Calu3 (cell line): Measurements from ENCODE around the gene MRPL49. TPM values are rescaled to one million over a fixed set of nuclear protein-coding genes. Genes with fewer than 3 reads are reported as not detected.

ENCODE experiments used
- BruUV-seq: library from RNA; stranded (reverse); fragments of 400-500 nt; replicated peaks from 2 replicates; lab custom pipeline; 2021; lab: Mats Ljungman, UMichigan
- CTCF ChIA-PET: fragments of 300-600 bp; sonication (Branson Sonifier 250); formaldehyde crosslinking; loops from one replicate; lab custom pipeline; 2022; ENCODE audit warnings: antibody characterized with exemption; lab: Charles Lee
- DNase-seq: peaks from one replicate; pipeline ENCODE4 v3.0.0; 2022
- H3K27ac Mint-ChIP-seq: one replicate; pipeline ENCODE4 v1.8.0; 2022; ENCODE audit warnings: mixed read lengths; ENCODE audit not compliant: unreplicated experiment
- H3K27me3 Mint-ChIP-seq: one replicate; pipeline ENCODE4 v1.8.0; 2022; ENCODE audit warnings: mixed read lengths; ENCODE audit not compliant: unreplicated experiment
- H3K36me3 Mint-ChIP-seq: one replicate; pipeline ENCODE4 v1.8.0; 2022; ENCODE audit warnings: mild to moderate bottlenecking, moderate library complexity, mixed read lengths; ENCODE audit not compliant: insufficient read depth, unreplicated experiment
- H3K4me1 Mint-ChIP-seq: one replicate; pipeline ENCODE4 v1.8.0; 2022; ENCODE audit warnings: mild to moderate bottlenecking, low read depth, mixed read lengths; ENCODE audit not compliant: unreplicated experiment
- H3K4me3 Mint-ChIP-seq: one replicate; pipeline ENCODE4 v1.8.0; 2022; ENCODE audit warnings: mild to moderate bottlenecking, low read depth, moderate library complexity, mixed read lengths; ENCODE audit not compliant: unreplicated experiment
- H3K9me3 Mint-ChIP-seq: one replicate; pipeline ENCODE4 v1.8.0; 2022; ENCODE audit warnings: low read depth, mixed read lengths; ENCODE audit not compliant: unreplicated experiment
- intact Hi-C: fragments of 100-400 bp; cut with micrococcal nuclease; formaldehyde crosslinking; loops from one replicate; pipeline ENCODE4 v1.10.0; 2022; ENCODE audit not compliant: unreplicated experiment
- total RNA-seq: library from RNA; stranded (reverse); gene quantifications from 2 replicates; pipeline ENCODE4 v1.2.3, GENCODE V29; 2022
- TF ChIP-seq, protein P1 (sequence below): fragments of 200-600 bp; IDR thresholded peaks from one replicate; pipeline ENCODE4 v1.8.0; 2022; ENCODE audit warnings: antibody characterized with exemption; ENCODE audit not compliant: unreplicated experiment

Gene MRPL49
- total RNA-seq, 1 experiment from 2014 or later: 84.1 TPM

GRCh38 chr11:65132238-65132987, 10.3 kb downstream of the MRPL49 start:
- intact Hi-C loops: no loop called here
- peaks cover 28% of the 10 kb centered on the region for H3K4me1 Mint-ChIP-seq
- H3K4me3 Mint-ChIP-seq: peak overlapping the region; percentile 99
- no TSS peak for BruUV-seq
- H3K36me3 Mint-ChIP-seq: peaks cover 80% of the 10 kb centered on the region
- DNase-seq: no peak
- TF ChIP-seq, protein P1, sequence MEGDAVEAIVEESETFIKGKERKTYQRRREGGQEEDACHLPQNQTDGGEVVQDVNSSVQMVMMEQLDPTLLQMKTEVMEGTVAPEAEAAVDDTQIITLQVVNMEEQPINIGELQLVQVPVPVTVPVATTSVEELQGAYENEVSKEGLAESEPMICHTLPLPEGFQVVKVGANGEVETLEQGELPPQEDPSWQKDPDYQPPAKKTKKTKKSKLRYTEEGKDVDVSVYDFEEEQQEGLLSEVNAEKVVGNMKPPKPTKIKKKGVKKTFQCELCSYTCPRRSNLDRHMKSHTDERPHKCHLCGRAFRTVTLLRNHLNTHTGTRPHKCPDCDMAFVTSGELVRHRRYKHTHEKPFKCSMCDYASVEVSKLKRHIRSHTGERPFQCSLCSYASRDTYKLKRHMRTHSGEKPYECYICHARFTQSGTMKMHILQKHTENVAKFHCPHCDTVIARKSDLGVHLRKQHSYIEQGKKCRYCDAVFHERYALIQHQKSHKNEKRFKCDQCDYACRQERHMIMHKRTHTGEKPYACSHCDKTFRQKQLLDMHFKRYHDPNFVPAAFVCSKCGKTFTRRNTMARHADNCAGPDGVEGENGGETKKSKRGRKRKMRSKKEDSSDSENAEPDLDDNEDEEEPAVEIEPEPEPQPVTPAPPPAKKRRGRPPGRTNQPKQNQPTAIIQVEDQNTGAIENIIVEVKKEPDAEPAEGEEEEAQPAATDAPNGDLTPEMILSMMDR: no peak
- no peaks in the 10 kb centered on the region for H3K9me3 Mint-ChIP-seq
- CTCF ChIA-PET: interaction anchor here (3.4 kb wide), 1 partner anchor 49 kb away, joined by 27 read pairs; the partner anchor contains the start of gene CAPN1
- no peak overlapping the region for H3K27ac Mint-ChIP-seq
- no peaks in the 10 kb centered on the region for H3K27me3 Mint-ChIP-seq

DNA sequence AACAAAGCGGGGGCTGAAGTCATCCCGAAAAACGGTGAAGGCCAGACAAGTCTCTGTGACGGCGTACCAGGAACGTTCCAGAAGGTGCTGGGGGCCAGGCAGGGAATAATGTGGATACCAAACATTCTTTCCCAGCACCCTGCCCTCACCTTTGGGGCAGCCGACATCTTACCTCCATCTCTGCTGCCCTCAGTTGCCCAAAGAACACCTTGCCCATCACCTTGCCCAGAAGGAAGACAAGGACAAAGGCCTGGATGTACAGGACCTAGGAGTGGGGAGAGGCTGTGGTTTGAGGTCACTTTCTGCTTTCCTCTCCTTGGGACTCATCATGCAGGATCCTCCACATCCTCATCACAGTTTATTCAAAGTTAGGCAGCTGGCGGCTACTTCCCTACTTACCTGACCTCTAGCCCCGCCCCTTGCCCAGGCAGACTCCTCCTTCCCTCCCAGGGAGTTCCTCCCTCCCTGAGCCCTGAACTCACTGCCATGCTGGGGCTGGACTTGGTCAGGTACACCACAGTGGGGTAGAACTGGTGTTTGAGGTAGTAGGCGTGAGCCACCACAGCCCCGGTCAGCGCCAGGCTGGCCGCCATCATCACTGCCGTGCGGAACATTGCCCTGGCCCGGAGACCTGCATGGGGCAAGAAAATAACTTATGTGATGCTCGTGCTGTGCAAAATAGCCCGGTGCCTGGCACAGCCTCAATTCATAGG, 11.0 kb downstream of the MRPL49 start:
- no TSS peak for BruUV-seq
- intact Hi-C loops: no loop called here

DNA sequence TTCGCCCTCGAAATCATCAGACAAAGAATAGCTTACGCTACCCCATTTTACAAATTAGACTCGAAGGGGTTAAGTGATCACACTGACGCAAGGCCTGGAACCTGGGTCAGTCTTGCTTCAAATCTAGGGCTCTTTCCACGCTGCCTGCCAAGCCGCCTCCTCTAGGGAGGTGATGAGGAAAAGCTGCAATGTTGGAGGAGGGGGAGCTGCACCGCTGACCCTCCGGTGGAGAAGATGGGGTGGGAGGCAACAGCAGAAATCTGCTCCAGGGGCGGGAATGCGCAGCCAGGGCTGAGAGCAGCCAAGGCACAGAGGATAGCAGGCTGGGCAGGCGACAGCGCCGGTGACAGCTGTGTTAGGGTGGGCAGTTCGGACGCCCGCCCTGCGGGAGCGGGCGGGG, 11.6 kb downstream of the MRPL49 start:
- CTCF ChIA-PET: interaction anchor here (2.4 to 3.4 kb wide), 2 partner anchors 12 to 48 kb away, joined by 14 to 27 read pairs; partner anchors contain the start of genes CAPN1, FAU and MRPL49
- H3K27ac Mint-ChIP-seq: peak overlapping the region; percentile 100

More for the DNA sequence above, 11.0 kb downstream of the MRPL49 start:
- H3K4me1 Mint-ChIP-seq: peaks cover 28% of the 10 kb centered on the region
- peak overlapping the region; percentile 99 for H3K4me3 Mint-ChIP-seq
- H3K36me3 Mint-ChIP-seq: peaks cover 73% of the 10 kb centered on the region
- no peaks in the 10 kb centered on the region for H3K9me3 Mint-ChIP-seq
- peak overlapping the region; percentile 100 for H3K27ac Mint-ChIP-seq
- DNase-seq: peak; percentile 85
- no peaks in the 10 kb centered on the region for H3K27me3 Mint-ChIP-seq
- CTCF ChIA-PET: interaction anchor here (3.4 kb wide), 1 partner anchor 49 kb away, joined by 27 read pairs; the partner anchor contains the start of gene CAPN1
- TF ChIP-seq, protein P1: no peak

More for the DNA sequence above, 11.6 kb downstream of the MRPL49 start:
- no peak for DNase-seq
- TF ChIP-seq, protein P1: no peak
- Mint-ChIP-seq H3K4me1 (peaks cover 28% of the 10 kb centered on the region), H3K9me3 (no peaks in the 10 kb centered on the region), H3K27me3 (no peaks in the 10 kb centered on the region), H3K4me3 (peak overlapping the region; percentile 99), H3K36me3 (peaks cover 67% of the 10 kb centered on the region)
- TSS peak; percentile 56 for BruUV-seq
- intact Hi-C loops: loop anchor here (2.0 kb wide), 1 partner anchor 17 kb away; no protein-coding TSS in a partner anchor
